Spleen (tissue), 11 donors: ENCODE results near the gene ZFAND2A. TPM values are rescaled to one million over a fixed set of nuclear protein-coding genes. Genes with fewer than 3 reads are reported as not detected.
"Not testable (repeated sequence)": the region's sequence is repeated elsewhere in the genome, so short reads cannot be mapped to it uniquely, and the experiment has no call there.

ENCODE experiments used
- DNase-seq: peaks from one replicate; pipeline ENCODE4 v3.0.0-alpha.2; 2020
- H3K27ac ChIP-seq, 8 donors: fragments of 200-600 bp; sonication (generic) in 7 of 8; 1 replicate in 4 of 8; 2 replicates in 4 of 8; pipeline versions ENCODE4 v1.5.0 to v1.8.0; 2016 to 2021; ENCODE audit warnings: inconsistent platforms in 4 of 8, mild to moderate bottlenecking in 4 of 8, moderate library complexity in 1 of 8
- H3K27me3 ChIP-seq, 7 donors: fragments of 200-600 bp; sonication (generic) in 6 of 7; replicated peaks in 1 of 7; 1 replicate in 4 of 7; 2 replicates in 3 of 7; pipeline versions ENCODE4 v1.5.0 to v1.8.0; 2016 to 2021; ENCODE audit warnings: inconsistent platforms in 3 of 7, mild to moderate bottlenecking in 1 of 7
- H3K36me3 ChIP-seq, 6 donors: fragments of 200-600 bp; sonication (generic) in 5 of 6; 1 replicate in 4 of 6; 2 replicates in 2 of 6; pipeline versions ENCODE4 v1.5.0 to v1.8.0; 2016 to 2021; ENCODE audit warnings: inconsistent platforms in 2 of 6
- H3K4me1 ChIP-seq, 6 donors: fragments of 200-600 bp; sonication (generic) in 5 of 6; 1 replicate in 3 of 6; 2 replicates in 3 of 6; pipeline versions ENCODE4 v1.5.0 to v1.8.0; 2016 to 2021; ENCODE audit warnings: inconsistent platforms in 3 of 6
- H3K4me3 ChIP-seq, 8 donors: fragments of 200-600 bp; sonication (generic) in 7 of 8; 1 replicate in 4 of 8; 2 replicates in 4 of 8; pipeline versions ENCODE4 v1.5.0 to v1.8.0; 2016 to 2021; ENCODE audit warnings: inconsistent platforms in 4 of 8, mild to moderate bottlenecking in 4 of 8, moderate library complexity in 2 of 8
- H3K9me3 ChIP-seq, 8 donors: fragments of 200-600 bp; sonication (generic) in 7 of 8; 1 replicate in 4 of 8; 2 replicates in 4 of 8; pipeline versions ENCODE4 v1.5.0 to v1.8.0; 2016 to 2021; ENCODE audit warnings: inconsistent platforms in 4 of 8
- POLR2A ChIP-seq, 3 donors: fragments of 450-650 bp; IDR thresholded peaks; one replicate each; pipeline ENCODE4 v1.5.1; 2017; ENCODE audit warnings: antibody characterized with exemption in 3 of 3, mild to moderate bottlenecking in 1 of 3
- POLR2AphosphoS5 ChIP-seq, 3 donors: sonication (generic); formaldehyde crosslinking; IDR thresholded peaks; one replicate each; pipeline ENCODE4 v1.5.1; 2017; ENCODE audit warnings: antibody characterized with exemption in 3 of 3
- WGBS, 5 donors: extraction: QIAGEN DNeasy Blood & Tissue Kit in 3 of 5; methylation state at CpG; one replicate each; pipeline versions ENCODE4 v1.1.5 to v1.1.7; 2013 to 2018; 5-methylcytosine and 5-hydroxymethylcytosine counted together
- intact Hi-C: fragments of 100-400 bp; cut with DNase I; formaldehyde crosslinking; loops from one replicate; pipeline ENCODE4 v1.15.0; 2023; ENCODE audit warnings: low total_unique reads
- polyA plus RNA-seq, 3 donors: library from polyadenylated mRNA; stranded (reverse); fragments of 200-250 nt; gene quantifications; one replicate each; pipeline ENCODE4 v1.2.1, GENCODE V29; 2013
- total RNA-seq, 7 donors: library from RNA; depleted of rRNA in 3 of 7; stranded (reverse); fragments of >200 nt in 3 of 7; fragmentation: NEBNext Ultra II Directional in 4 of 7; extraction: Animal tissue kit (Norgen Biotek cat#: 25700) in 4 of 7; gene quantifications; one replicate each; pipeline versions ENCODE4 v1.1.0 to v1.2.1, GENCODE V29; 2016 to 2021
- TF ChIP-seq, protein P1 (sequence below), 11 experiments: fragments of 200-600 bp in 7 of 11; fragments of 450-650 bp in 4 of 11; sonication (generic) in 4 of 11; IDR thresholded peaks in 8 of 11; conservative IDR thresholded peaks in 3 of 11; 1 replicate in 7 of 11; 2 replicates in 4 of 11; pipeline versions ENCODE4 v1.4.0 to v1.8.0; 2016 to 2021; ENCODE audit warnings: antibody characterized with exemption in 11 of 11, inconsistent platforms in 4 of 11, mild to moderate bottlenecking in 1 of 11
- donor health status: healthy with polysubstance abuse.
- donor health status: DM: no; HTN: no; CAD: no; lungs with moderate emphysema.
- donor health status: DM: no; HTN: no; CAD: no.
- donor health status: Bipolar disorder and iron deficiency.
- donor health status: healthy.
- donor health status: DM: no; HTN: no; CAD: no.
- donor health status: DM: yes; HTN: yes; CAD: no.

ZFAND2A gene
- total and polyA plus RNA-seq, 10 donors = 18.3 to 41.7 (median 24.4) TPM

DNA sequence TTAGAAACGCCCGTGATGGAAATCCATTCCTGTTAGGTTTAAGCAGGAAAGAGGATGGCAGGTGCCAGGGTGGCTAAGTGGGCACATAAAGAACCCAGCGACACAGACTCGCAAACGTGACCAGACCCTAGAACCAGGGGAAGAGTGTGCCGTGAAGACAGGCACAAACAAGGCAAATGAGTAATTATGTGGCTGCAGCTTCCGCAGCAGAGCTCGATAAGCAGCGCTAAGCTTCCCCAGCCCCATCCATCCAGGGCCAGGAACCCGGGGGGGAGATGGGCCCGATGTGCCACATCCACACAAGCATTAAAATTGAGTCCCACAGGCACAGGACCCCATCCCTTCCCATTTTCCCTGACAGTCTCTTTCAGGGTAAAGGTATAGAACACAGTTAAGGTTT, 14.0 kb upstream of the ZFAND2A start:
- TF ChIP-seq POLR2A (IDR thresholded peaks at IDR 0.05) (no peak), POLR2AphosphoS5 (IDR thresholded peaks at IDR 0.05) (no peak)
- TF ChIP-seq, protein P1, sequence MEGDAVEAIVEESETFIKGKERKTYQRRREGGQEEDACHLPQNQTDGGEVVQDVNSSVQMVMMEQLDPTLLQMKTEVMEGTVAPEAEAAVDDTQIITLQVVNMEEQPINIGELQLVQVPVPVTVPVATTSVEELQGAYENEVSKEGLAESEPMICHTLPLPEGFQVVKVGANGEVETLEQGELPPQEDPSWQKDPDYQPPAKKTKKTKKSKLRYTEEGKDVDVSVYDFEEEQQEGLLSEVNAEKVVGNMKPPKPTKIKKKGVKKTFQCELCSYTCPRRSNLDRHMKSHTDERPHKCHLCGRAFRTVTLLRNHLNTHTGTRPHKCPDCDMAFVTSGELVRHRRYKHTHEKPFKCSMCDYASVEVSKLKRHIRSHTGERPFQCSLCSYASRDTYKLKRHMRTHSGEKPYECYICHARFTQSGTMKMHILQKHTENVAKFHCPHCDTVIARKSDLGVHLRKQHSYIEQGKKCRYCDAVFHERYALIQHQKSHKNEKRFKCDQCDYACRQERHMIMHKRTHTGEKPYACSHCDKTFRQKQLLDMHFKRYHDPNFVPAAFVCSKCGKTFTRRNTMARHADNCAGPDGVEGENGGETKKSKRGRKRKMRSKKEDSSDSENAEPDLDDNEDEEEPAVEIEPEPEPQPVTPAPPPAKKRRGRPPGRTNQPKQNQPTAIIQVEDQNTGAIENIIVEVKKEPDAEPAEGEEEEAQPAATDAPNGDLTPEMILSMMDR (IDR thresholded peaks at IDR 0.05 in 8 of 11, conservative IDR thresholded peaks at IDR 0.05 in 3 of 11) = no peak
- H3K36me3 ChIP-seq = no peaks in the 10 kb centered on the region
- DNase-seq = no peak
- H3K4me3 ChIP-seq = no peak overlapping the region
- H3K4me1 ChIP-seq = peaks cover 8 to 35% (median 25%) of the 10 kb centered on the region in 6 donors
- 77 to 93% (median 82%) methylated on average over 11 of the region's 11 CpGs for WGBS, 5 donors
- peaks cover 0 to 12% (median 0%) of the 10 kb centered on the region in 7 donors for H3K27me3 ChIP-seq
- intact Hi-C loops = loop anchor here (10.0 kb wide), 2 partner anchors 89 to 179 kb away; partner anchors contain the start of gene GPER1
- no peak overlapping the region for H3K27ac ChIP-seq
- H3K9me3 ChIP-seq = peaks cover 0 to 6% (median 0%) of the 10 kb centered on the region in 8 donors

DNA sequence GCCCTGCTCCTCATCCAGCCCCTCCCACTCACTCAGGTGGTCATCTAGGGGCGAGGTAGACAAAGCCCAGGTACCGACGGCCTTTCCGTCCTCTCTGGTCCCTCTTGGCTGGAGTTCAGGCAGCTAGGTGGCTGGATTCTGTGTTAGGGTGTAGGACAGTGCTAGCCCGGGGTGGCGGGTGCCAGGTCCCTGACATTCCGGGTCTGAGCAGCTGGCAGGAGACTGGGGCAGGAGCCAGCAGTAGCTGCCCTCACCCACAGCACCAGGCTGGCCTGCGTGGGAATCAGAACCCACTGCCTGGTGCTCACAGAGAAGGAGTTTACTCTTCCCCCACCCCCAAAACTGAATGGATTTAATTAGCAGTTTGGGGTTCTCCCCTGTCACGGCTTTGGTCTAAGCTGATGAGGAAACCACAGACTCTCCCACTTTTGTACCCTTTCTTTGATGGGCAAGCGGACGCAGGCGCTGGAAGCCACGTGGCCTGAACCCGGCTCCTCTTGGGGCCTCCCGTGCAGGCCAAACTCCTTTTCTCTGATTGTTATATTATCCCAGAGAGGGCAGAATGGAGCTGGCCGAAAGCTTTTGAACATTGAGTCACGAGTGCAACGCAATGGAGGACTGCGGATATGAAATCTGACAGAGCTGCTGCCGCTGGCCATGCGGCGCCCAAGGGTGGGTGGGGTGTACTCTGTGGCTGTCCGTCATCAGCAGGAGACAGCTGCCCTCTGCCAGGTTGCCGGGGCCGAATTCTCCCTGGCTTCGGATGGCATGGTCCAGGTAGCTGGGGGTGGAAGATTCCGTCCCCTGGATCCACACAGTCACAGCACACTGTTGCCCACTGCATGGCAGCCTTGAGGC, 12.9 kb upstream of the ZFAND2A start:
- TF ChIP-seq POLR2AphosphoS5 (IDR thresholded peaks at IDR 0.05) (no peak), POLR2A (IDR thresholded peaks at IDR 0.05) (no peak)
- TF ChIP-seq, protein P1 (IDR thresholded peaks at IDR 0.05 in 8 of 11, conservative IDR thresholded peaks at IDR 0.05 in 3 of 11) = no peak
- Histone ChIP-seq H3K27me3 (peaks cover 0 to 7% (median 0%) of the 10 kb centered on the region in 7 donors), H3K27ac (no peak overlapping the region), H3K4me1 (peaks cover 8 to 43% (median 26%) of the 10 kb centered on the region in 6 donors), H3K36me3 (no peaks in the 10 kb centered on the region), H3K9me3 (peaks cover 0 to 1% (median 0%) of the 10 kb centered on the region in 8 donors), H3K4me3 (no peak overlapping the region)
- WGBS, 5 donors = 84 to 88% (median 87%) methylated on average over 23 to 27 of the region's 27 CpGs
- DNase-seq = no peak
- intact Hi-C loops = loop anchor here (10.0 kb wide), 2 partner anchors 88 to 178 kb away; partner anchors contain the start of gene GPER1

DNA sequence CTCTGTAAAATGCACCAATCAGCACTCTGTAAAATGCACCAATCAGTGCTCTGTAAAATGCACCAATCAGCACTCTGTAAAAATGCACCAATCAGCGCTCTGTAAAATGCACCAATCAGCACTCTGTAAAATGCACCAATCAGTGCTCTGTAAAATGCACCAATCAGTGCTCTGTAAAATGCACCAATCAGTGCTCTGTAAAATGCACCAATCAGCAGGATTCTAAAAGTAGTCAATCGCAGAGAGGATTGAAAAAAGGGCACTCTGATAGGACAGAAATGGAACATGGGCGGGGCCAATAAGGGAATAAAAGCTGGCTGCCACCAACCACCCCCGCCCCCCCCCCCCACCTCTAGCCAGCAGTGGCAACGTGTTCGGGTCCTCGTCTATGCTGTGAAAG, 11.5 kb upstream of the ZFAND2A start:
- not testable (repeated sequence) for DNase-seq, H3K36me3 ChIP-seq, H3K9me3 ChIP-seq, H3K27me3 ChIP-seq, H3K4me3 ChIP-seq, H3K27ac ChIP-seq
- H3K4me1 ChIP-seq = peaks cover 6 to 35% (median 21%) of the 10 kb centered on the region in 6 donors
- WGBS, 5 donors = 50 to 74% (median 68%) methylated on average over 5 to 7 of the region's 7 CpGs
- intact Hi-C loops = loop anchor here (10.0 kb wide), 2 partner anchors 87 to 177 kb away; partner anchors contain the start of gene GPER1

DNA sequence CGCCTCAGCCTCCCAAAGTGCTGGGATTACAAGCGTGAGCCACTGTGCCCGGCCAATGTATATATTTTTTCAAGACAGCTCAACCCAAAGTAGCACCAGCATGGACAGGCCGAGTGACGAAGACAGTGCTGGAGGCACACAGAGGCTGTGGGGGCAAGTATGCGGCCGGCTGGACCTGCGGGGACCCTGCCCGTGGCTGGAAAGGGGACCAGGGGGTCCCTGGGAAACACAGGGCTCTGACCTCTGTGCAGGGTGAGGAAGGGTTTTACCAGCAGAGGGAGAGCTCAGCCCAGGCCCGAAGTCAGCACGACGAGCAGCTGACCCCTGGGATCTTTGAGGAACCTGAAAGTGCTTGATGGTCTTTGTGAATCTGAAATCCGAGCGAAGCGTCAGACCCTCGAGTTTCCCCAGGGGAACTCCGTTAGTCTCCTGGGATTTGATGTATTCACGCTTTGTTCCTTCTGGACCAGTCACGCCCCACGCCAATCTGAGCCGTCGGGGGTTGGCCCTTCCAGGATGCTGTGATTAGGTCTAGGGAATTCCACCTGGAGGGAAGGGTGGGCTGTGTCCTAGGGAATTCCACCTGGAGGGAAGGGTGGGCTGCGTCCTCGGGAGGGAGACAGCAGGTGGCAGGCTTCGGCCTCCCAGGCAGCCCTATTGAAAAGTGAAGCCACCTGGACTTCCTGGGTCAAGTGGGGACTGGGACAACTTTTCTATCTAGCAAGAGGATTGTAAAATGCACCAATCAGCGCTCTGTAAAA, 10.9 kb upstream of the ZFAND2A start:
- Histone ChIP-seq H3K9me3 (no peaks in the 10 kb centered on the region), H3K4me1 (peaks cover under 1 to 29% (median 15%) of the 10 kb centered on the region in 6 donors), H3K27ac (no peak overlapping the region), H3K27me3 (no peaks in the 10 kb centered on the region), H3K36me3 (no peaks in the 10 kb centered on the region), H3K4me3 (no peak overlapping the region)
- intact Hi-C loops = loop anchor here (10.0 kb wide), 2 partner anchors 86 to 176 kb away; partner anchors contain the start of gene GPER1
- 81 to 96% (median 93%) methylated on average over 26 of the region's 26 CpGs for WGBS, 5 donors
- TF ChIP-seq POLR2AphosphoS5 (IDR thresholded peaks at IDR 0.05) (no peak), POLR2A (IDR thresholded peaks at IDR 0.05) (no peak)
- TF ChIP-seq, protein P1 (IDR thresholded peaks at IDR 0.05 in 8 of 11, conservative IDR thresholded peaks at IDR 0.05 in 3 of 11) = no peak
- no peak for DNase-seq
